ENCODE measurements around the gene TCIRG1. TPM values are rescaled to one million over a fixed set of nuclear protein-coding genes. Genes with fewer than 3 reads are reported as not detected.

The TCIRG1 gene
- total RNA-seq, 1 donor from 2014 or later = 23.4 TPM

DNA sequence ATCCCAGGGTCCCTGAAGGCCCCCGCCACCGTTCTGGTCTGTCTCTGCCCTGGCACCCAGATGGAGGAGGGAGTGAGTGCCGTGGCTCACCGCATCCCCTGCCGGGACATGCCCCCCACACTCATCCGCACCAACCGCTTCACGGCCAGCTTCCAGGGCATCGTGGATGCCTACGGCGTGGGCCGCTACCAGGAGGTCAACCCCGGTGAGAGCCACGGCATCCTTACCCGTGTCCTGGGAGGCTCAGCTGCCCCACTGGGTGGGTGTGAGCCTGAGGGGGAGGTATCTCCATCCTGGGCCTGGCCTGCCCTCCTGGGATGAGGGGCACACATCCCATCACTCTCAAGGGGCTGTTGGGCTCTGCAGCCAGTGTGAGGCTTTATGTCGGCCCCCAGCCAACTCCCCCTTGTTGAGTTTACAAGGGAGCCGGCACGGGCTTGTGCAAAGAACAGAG is 6.1 kb downstream of the TCIRG1 start:
- H3K36me3 ChIP-seq = peaks cover 41% of the 10 kb centered on the region
- intact Hi-C loops (cut with micrococcal nuclease) = no loop called here
- DNase-seq = no peak

DNA sequence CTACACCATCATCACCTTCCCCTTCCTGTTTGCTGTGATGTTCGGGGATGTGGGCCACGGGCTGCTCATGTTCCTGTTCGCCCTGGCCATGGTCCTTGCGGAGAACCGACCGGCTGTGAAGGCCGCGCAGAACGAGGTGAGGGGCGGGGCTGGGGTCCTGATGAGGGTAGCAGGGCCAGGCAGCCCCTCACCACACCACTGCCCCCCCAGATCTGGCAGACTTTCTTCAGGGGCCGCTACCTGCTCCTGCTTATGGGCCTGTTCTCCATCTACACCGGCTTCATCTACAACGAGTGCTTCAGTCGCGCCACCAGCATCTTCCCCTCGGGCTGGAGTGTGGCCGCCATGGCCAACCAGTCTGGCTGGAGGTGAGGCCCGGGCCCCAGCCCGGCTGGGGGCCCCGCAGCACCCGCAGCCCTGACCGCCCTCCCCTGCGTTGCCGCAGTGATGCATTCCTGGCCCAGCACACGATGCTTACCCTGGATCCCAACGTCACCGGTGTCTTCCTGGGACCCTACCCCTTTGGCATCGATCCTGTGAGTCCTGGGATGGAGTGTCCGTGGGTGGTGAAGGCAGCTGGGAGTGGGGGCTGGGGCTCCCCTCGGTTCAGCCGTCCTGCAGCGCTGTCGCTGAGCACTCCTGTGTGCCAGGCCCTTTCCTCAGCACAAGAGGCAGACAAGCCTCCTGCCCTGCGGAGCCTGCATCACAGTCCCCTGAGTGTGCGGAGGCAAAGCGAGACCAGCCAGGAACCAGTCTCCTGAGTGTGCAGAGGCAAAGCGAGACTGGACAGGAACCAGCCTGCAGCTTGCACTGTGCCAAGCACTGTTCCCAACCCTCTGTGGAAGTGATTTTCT is 8.8 kb downstream of the TCIRG1 start:
- TF ChIP-seq, protein P1, sequence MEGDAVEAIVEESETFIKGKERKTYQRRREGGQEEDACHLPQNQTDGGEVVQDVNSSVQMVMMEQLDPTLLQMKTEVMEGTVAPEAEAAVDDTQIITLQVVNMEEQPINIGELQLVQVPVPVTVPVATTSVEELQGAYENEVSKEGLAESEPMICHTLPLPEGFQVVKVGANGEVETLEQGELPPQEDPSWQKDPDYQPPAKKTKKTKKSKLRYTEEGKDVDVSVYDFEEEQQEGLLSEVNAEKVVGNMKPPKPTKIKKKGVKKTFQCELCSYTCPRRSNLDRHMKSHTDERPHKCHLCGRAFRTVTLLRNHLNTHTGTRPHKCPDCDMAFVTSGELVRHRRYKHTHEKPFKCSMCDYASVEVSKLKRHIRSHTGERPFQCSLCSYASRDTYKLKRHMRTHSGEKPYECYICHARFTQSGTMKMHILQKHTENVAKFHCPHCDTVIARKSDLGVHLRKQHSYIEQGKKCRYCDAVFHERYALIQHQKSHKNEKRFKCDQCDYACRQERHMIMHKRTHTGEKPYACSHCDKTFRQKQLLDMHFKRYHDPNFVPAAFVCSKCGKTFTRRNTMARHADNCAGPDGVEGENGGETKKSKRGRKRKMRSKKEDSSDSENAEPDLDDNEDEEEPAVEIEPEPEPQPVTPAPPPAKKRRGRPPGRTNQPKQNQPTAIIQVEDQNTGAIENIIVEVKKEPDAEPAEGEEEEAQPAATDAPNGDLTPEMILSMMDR (IDR thresholded peaks at IDR 0.05; ENCODE audit: borderline replicate concordance) = no peak
- intact Hi-C loops (cut with micrococcal nuclease) = no loop called here
- H3K4me1 ChIP-seq = no peaks in the 10 kb centered on the region
- DNase-seq = no peak
- H3K4me3 ChIP-seq = no peak overlapping the region
- H3K27ac ChIP-seq (replicated peaks) = no peak overlapping the region
- peaks cover 60% of the 10 kb centered on the region for H3K36me3 ChIP-seq
- H3K9me3 ChIP-seq (replicated peaks) = no peaks in the 10 kb centered on the region
- H3K27me3 ChIP-seq (ENCODE audit: low read depth) = no peaks in the 10 kb centered on the region

More for the DNA sequence above, 6.1 kb downstream of the TCIRG1 start:
- Histone ChIP-seq H3K27ac (replicated peaks) (no peak overlapping the region), H3K9me3 (replicated peaks) (no peaks in the 10 kb centered on the region), H3K27me3 (ENCODE audit: low read depth) (no peaks in the 10 kb centered on the region), H3K4me1 (peaks cover 11% of the 10 kb centered on the region), H3K4me3 (no peak overlapping the region)
- TF ChIP-seq, protein P1 (IDR thresholded peaks at IDR 0.05; ENCODE audit: borderline replicate concordance) = no peak

DNA sequence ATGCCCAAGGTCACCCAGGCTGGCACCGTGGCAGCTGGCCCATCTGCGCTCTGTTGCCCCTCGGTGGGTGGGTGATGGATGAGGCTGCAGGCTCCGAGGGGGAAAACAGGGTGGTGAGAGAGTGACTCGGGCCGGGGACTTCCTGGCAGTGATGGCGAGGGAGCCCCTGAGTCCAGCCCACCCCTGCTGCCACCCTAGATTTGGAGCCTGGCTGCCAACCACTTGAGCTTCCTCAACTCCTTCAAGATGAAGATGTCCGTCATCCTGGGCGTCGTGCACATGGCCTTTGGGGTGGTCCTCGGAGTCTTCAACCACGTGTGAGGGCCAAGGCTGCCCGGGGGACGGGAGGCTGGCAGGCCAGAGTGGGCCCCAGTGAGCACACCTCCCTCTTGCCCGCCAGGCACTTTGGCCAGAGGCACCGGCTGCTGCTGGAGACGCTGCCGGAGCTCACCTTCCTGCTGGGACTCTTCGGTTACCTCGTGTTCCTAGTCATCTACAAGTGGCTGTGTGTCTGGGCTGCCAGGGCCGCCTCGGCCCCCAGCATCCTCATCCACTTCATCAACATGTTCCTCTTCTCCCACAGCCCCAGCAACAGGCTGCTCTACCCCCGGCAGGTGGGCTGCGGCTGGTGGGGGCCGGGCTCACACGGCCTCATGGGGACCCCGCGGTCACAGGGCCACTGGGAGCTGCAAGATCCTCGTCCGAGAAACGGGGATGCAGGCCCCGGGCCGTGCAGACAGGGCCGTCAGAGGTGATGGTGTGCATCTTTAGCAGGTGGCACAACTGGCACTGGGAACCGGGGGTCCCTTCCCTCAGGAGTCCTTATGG is 10.1 kb downstream of the TCIRG1 start:
- Histone ChIP-seq H3K9me3 (replicated peaks) (no peaks in the 10 kb centered on the region), H3K27me3 (ENCODE audit: low read depth) (no peaks in the 10 kb centered on the region), H3K4me3 (no peak overlapping the region), H3K4me1 (no peaks in the 10 kb centered on the region), H3K36me3 (peaks cover 52% of the 10 kb centered on the region), H3K27ac (replicated peaks) (no peak overlapping the region)
- TF ChIP-seq, protein P1 (IDR thresholded peaks at IDR 0.05; ENCODE audit: borderline replicate concordance) = no peak
- no peak for DNase-seq
- intact Hi-C loops (cut with micrococcal nuclease) = no loop called here

DNA sequence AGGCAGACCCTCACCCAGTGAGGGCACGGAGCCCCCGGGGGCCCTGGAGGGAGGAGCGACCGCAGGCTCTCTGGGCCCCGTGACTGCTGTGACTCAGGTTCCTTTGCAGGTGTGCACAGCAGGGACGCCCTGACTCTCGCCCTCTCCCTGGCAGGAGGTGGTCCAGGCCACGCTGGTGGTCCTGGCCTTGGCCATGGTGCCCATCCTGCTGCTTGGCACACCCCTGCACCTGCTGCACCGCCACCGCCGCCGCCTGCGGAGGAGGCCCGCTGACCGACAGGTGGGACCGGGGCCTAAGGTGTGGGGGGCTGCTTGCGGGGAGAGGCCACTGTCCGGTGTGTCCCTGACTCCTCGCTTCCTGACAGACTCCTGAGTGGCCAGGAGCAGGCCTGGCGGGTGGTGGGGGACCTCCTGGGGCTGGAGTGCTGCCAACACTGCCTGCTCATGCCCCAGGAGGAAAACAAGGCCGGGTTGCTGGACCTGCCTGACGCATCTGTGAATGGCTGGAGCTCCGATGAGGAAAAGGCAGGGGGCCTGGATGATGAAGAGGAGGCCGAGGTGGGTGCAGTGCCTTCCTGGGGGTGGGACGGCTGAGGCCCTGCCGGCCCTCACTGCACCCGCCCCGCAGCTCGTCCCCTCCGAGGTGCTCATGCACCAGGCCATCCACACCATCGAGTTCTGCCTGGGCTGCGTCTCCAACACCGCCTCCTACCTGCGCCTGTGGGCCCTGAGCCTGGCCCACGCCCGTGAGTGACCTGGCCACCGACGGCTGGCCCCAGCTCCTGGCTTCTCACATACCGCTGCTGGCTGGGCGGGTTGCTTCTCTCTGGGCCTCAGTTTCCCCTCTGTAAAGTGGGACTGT is 10.9 kb downstream of the TCIRG1 start:
- Histone ChIP-seq H3K9me3 (replicated peaks) (no peaks in the 10 kb centered on the region), H3K27me3 (ENCODE audit: low read depth) (no peaks in the 10 kb centered on the region), H3K27ac (replicated peaks) (no peak overlapping the region), H3K4me1 (no peaks in the 10 kb centered on the region), H3K36me3 (peaks cover 44% of the 10 kb centered on the region), H3K4me3 (no peak overlapping the region)
- intact Hi-C loops (cut with micrococcal nuclease) = no loop called here
- DNase-seq = no peak
- TF ChIP-seq, protein P1 (IDR thresholded peaks at IDR 0.05; ENCODE audit: borderline replicate concordance) = no peak

DNA sequence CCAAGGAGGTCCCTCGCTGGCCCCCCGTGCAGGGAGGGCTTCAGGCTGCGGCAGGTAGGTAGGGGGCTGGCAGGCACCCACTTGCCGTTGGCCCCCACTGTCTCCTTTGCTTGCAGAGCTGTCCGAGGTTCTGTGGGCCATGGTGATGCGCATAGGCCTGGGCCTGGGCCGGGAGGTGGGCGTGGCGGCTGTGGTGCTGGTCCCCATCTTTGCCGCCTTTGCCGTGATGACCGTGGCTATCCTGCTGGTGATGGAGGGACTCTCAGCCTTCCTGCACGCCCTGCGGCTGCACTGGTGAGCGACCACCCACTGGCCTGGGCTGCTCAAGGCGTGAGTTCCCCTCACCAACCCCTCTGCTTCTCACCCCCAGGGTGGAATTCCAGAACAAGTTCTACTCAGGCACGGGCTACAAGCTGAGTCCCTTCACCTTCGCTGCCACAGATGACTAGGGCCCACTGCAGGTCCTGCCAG is 11.6 kb downstream of the TCIRG1 start:
- Histone ChIP-seq H3K36me3 (peaks cover 41% of the 10 kb centered on the region), H3K27me3 (ENCODE audit: low read depth) (no peaks in the 10 kb centered on the region), H3K27ac (replicated peaks) (no peak overlapping the region), H3K9me3 (replicated peaks) (no peaks in the 10 kb centered on the region), H3K4me3 (no peak overlapping the region), H3K4me1 (no peaks in the 10 kb centered on the region)
- intact Hi-C loops (cut with micrococcal nuclease) = no loop called here
- no peak for DNase-seq
- TF ChIP-seq, protein P1 (IDR thresholded peaks at IDR 0.05; ENCODE audit: borderline replicate concordance) = no peak

All from left ventricle myocardium inferior (tissue), 1 donor.